Astrocyte (in vitro differentiated cells and primary cell): ENCODE results near the gene DPP9. TPM values are rescaled to one million over a fixed set of nuclear protein-coding genes. Genes with fewer than 3 reads are reported as not detected.

ENCODE experiments used
- DNase-seq: peaks from one replicate; pipeline ENCODE4 v3.0.0-alpha.2; 2010; ENCODE audit warnings: low read depth
- FAIRE-seq: peaks from 2 replicates; lab custom pipeline; 2011; peaks lifted over from hg19 to GRCh38; lab: Jason Lieb, UNC
- H2AFZ ChIP-seq: 2 replicates; pipeline ENCODE4 v1.6.0; 2012; ENCODE audit warnings: low read depth, low read length, inconsistent platforms
- H3K27ac ChIP-seq: 2 replicates; pipeline ENCODE4 v1.5.1; 2011; ENCODE audit warnings: low read depth, low read length, inconsistent platforms
- H3K27me3 ChIP-seq: 2 replicates; pipeline ENCODE4 v1.6.0; 2011; ENCODE audit warnings: low read length, inconsistent platforms; ENCODE audit not compliant: insufficient read depth
- H3K36me3 ChIP-seq: 2 replicates; pipeline ENCODE4 v1.5.1; 2011; ENCODE audit warnings: low read length, inconsistent platforms; ENCODE audit not compliant: insufficient read depth
- H3K4me1 ChIP-seq: 2 replicates; pipeline ENCODE4 v1.5.1; 2011; ENCODE audit warnings: low read length, inconsistent platforms; ENCODE audit not compliant: insufficient read depth
- H3K4me2 ChIP-seq: 2 replicates; pipeline ENCODE4 v1.6.0; 2012; ENCODE audit warnings: low read length, inconsistent platforms
- H3K4me3 ChIP-seq: 2 replicates; pipeline ENCODE4 v1.5.1; 2011; ENCODE audit warnings: low read depth, mild to moderate bottlenecking, low read length, inconsistent platforms; ENCODE audit not compliant: insufficient read depth
- H3K79me2 ChIP-seq: 2 replicates; pipeline ENCODE4 v1.6.0; 2012; ENCODE audit warnings: mild to moderate bottlenecking, low read length, inconsistent platforms; ENCODE audit not compliant: insufficient read depth
- H3K9ac ChIP-seq: 2 replicates; pipeline ENCODE4 v1.6.0; 2012; ENCODE audit warnings: mild to moderate bottlenecking, low read length, inconsistent platforms
- H3K9me3 ChIP-seq: 2 replicates; pipeline ENCODE4 v1.5.1; 2012; ENCODE audit warnings: low read depth, mild to moderate bottlenecking, low read length, inconsistent platforms; ENCODE audit not compliant: insufficient read depth
- H4K20me1 ChIP-seq: 2 replicates; pipeline ENCODE4 v1.6.0; 2012; ENCODE audit warnings: low read length, inconsistent platforms; ENCODE audit not compliant: insufficient read depth
- H3K27ac Mint-ChIP-seq: one replicate; pipeline ENCODE4 v1.8.0; 2021; ENCODE audit warnings: mild to moderate bottlenecking, mixed read lengths; ENCODE audit not compliant: unreplicated experiment
- H3K27me3 Mint-ChIP-seq: one replicate; pipeline ENCODE4 v1.8.0; 2021; ENCODE audit warnings: low read depth, mixed read lengths; ENCODE audit not compliant: unreplicated experiment
- H3K36me3 Mint-ChIP-seq: one replicate; pipeline ENCODE4 v1.8.0; 2021; ENCODE audit warnings: low read depth, mixed read lengths; ENCODE audit not compliant: unreplicated experiment
- H3K4me1 Mint-ChIP-seq: one replicate; pipeline ENCODE4 v1.8.0; 2021; ENCODE audit warnings: low read depth, mixed read lengths; ENCODE audit not compliant: unreplicated experiment
- H3K4me3 Mint-ChIP-seq: one replicate; pipeline ENCODE4 v1.8.0; 2021; ENCODE audit warnings: mild to moderate bottlenecking, moderate library complexity, mixed read lengths; ENCODE audit not compliant: unreplicated experiment
- H3K9me3 Mint-ChIP-seq: one replicate; pipeline ENCODE4 v1.8.0; 2021; ENCODE audit warnings: mild to moderate bottlenecking, mixed read lengths; ENCODE audit not compliant: unreplicated experiment
- CTCF ChIP-seq: IDR thresholded peaks from 2 replicates; pipeline ENCODE4 v1.5.1; 2011; ENCODE audit warnings: low read depth, mild to moderate bottlenecking, inconsistent platforms, low read length, moderate library complexity; ENCODE audit not compliant: insufficient read depth
- EZH2 ChIP-seq: IDR thresholded peaks from 2 replicates; pipeline ENCODE4 v1.6.1; 2012; ENCODE audit warnings: mild to moderate bottlenecking, low read length, inconsistent platforms; ENCODE audit not compliant: insufficient read depth
- total RNA-seq: library from RNA; stranded (reverse); gene quantifications from 2 replicates; pipeline ENCODE4 v1.2.1, GENCODE V29; 2021

DPP9 gene
- total RNA-seq, 1 donor from 2014 or later = 50.0 TPM

- H3K27me3 Mint-ChIP-seq = peaks cover 3% of the 10 kb centered on the region
- H3K4me1 Mint-ChIP-seq = no peaks in the 10 kb centered on the region
- Histone ChIP-seq H3K79me2 (peaks cover 18% of the 10 kb centered on the region), H3K4me1 (peaks cover 18% of the 10 kb centered on the region), H3K4me3 (peak overlapping the region; percentile 74), H3K27ac (no peak overlapping the region), H4K20me1 (peaks cover 6% of the 10 kb centered on the region), H2AFZ (no peak overlapping the region), H3K27me3 (no peaks in the 10 kb centered on the region), H3K36me3 (no peaks in the 10 kb centered on the region), H3K9me3 (no peaks in the 10 kb centered on the region), H3K4me2 (peak overlapping the region; percentile 89), H3K9ac (peak overlapping the region; percentile 83)
- no peak overlapping the region for H3K27ac Mint-ChIP-seq
- no peak for TF ChIP-seq CTCF
- no peak for TF ChIP-seq EZH2
- no peak for FAIRE-seq
- H3K36me3 Mint-ChIP-seq = no peaks in the 10 kb centered on the region
- peak overlapping the region; percentile 85 for H3K4me3 Mint-ChIP-seq
- DNase-seq = no peak
- no peaks in the 10 kb centered on the region for H3K9me3 Mint-ChIP-seq
These were observed 83.2 kb downstream of the DPP9 start for GRCh38 chr19:4640247-4641000.

GRCh38 chr19:4639531-4640246 lies 84.0 kb downstream of the DPP9 start:
- Mint-ChIP-seq H3K4me3 (peak overlapping the region; percentile 85), H3K9me3 (no peaks in the 10 kb centered on the region), H3K27ac (no peak overlapping the region), H3K27me3 (peaks cover 3% of the 10 kb centered on the region), H3K4me1 (no peaks in the 10 kb centered on the region), H3K36me3 (no peaks in the 10 kb centered on the region)
- peaks cover 18% of the 10 kb centered on the region for H3K79me2 ChIP-seq
- H3K27me3 ChIP-seq = no peaks in the 10 kb centered on the region
- H3K4me3 ChIP-seq = peak overlapping the region; percentile 74
- TF ChIP-seq EZH2 (no peak), CTCF (no peak)
- H3K27ac ChIP-seq = peak overlapping the region; percentile 1
- FAIRE-seq (no peak), DNase-seq (no peak)
- H3K9ac ChIP-seq = peak overlapping the region; percentile 83
- H3K9me3 ChIP-seq = no peaks in the 10 kb centered on the region
- peak overlapping the region; percentile 85 for H2AFZ ChIP-seq
- peaks cover 6% of the 10 kb centered on the region for H4K20me1 ChIP-seq
- peaks cover 22% of the 10 kb centered on the region for H3K4me1 ChIP-seq
- H3K4me2 ChIP-seq = peak overlapping the region; percentile 89
- H3K36me3 ChIP-seq = no peaks in the 10 kb centered on the region
